CD4-positive, alpha-beta T cell treated with Interleukin-6 at 100 ng/mL for 8 hours (primary cell): ENCODE results near the gene SMAD4.
"Not testable (repeated sequence)": the region's sequence is repeated elsewhere in the genome, so short reads cannot be mapped to it uniquely, and the experiment has no call there.

Source experiments
- DNase-seq: peaks from one replicate; pipeline ENCODE4 v3.0.0-alpha.2; 2020; ENCODE audit warnings: mixed read lengths, low spot score

SMAD4 gene

GRCh38 chr18:51029694-51030536 is at the start of gene SMAD4:
Gene SMAD4, plus strand, starts transcription at chr18:51030213. Its CDS starts 16,834 bp downstream, at chr18:51047047.
- DNase-seq = peak; percentile 97

DNA sequence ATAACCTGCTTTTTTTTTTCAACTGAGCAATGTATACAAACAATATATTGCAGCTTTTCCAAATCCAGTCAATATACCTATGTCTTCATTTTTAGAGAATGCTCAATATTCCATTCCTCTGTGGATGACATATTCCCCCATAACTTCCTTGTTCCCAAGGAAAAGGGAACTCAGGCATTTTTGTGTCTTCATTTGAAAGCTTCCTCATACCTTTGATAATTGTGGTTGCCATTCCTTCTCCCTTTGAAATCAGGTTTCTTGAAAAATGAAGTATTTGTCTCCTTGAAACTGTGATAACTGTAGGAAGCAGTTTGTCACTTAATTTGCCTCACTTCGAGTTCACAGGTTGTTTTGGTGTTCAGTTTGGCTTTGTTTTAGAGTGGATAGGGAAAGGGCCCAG is 48.6 kb upstream of the SMAD4 start:
- DNase-seq = no peak

GRCh38 chr18:50982086-50982801 is 47.8 kb upstream of the SMAD4 start:
- DNase-seq = no peak

DNA sequence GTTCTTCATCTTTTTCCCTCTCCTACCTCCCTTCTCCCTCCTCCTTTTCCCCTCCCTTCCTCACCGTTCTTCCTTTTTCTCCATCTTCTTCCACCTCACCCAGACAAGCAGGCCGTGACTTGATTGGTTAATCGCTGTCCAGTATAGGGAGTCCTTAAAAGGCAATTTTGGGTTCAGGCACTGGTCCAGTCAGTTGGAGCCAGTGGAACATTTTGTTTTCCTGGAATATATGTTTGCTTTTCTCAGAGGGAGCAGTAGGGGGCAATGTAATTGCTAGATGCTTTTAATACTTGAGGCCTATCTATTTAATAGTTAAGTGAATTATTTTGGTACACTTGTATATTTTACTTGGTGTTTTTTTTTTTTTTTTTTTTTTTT is 47.2 kb upstream of the SMAD4 start:
- DNase-seq = no peak

GRCh38 chr18:50986360-50987087 is 43.5 kb upstream of the SMAD4 start:
- no peak for DNase-seq

GRCh38 chr18:50987261-50987660 is 42.8 kb upstream of the SMAD4 start:
- DNase-seq = no peak

GRCh38 chr18:50989711-50990110 is 40.3 kb upstream of the SMAD4 start:
- no peak for DNase-seq

DNA sequence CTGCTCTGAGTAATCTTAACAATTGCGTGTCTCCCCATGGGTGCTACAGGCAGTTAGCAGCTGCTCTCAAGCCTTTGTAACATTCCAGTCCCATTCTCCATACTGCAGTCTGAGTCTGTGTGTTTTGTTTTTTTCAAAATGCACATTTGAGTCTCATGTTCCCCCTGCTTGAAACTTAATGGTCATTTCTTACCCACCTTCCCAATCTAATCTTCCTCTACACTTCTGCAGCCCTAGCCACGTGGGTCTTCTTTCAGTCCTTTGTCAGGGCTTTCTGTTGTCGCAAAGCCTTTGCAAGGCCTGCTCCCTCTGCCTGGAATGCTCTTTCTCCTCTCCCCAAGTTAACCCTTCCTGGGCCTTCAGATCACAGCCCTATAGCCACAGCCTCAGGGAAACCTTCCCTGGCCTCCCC is 37.7 kb upstream of the SMAD4 start:
- no peak for DNase-seq

GRCh38 chr18:50994031-50994430 is 36.0 kb upstream of the SMAD4 start:
- no peak for DNase-seq

- not testable (repeated sequence) for DNase-seq
Observed at GRCh38 chr18:51003174-51003573, 26.8 kb upstream of the SMAD4 start.

GRCh38 chr18:51006061-51006818 is 23.8 kb upstream of the SMAD4 start:
- DNase-seq = no peak

DNA sequence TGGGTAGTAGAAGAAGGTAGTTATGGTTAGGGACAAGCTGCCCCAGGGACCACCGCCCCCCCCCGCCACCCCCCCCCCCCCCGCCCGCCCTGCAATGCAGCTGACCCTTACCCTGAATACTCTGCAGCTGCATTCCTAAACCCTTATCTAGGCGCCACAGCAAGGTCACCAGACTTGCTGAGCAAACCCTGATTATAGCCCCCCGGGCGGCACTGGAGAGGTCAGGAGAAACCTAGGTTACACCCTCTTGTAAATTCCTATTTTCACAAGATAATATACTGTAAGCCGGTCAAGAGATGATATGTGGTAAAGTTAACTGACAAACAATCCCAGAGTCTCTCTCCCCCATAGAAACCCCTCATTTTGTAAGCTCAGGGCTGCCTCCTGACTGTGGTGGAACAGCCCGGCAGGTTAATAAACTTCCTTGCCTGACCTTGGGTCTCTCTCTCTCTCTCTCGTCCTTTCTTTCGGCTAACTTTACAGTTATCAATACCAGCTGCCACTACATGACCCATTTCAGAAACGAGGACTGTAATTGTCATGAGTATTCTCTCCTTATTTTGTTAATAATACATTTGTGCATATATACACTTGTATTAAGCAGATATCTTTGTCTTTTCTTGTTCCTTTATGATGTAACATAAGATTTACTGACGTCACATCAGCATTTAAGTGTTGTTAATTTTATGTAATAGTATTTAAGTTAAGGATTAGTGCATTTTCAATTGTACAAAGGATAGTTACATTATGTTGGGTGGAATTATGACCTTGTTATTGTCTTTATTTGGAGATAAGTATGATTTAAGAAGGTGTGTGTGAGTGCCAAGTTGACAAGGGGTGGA is 22.8 kb upstream of the SMAD4 start:
- no peak for DNase-seq

GRCh38 chr18:51007790-51008139 is 22.2 kb upstream of the SMAD4 start:
- no peak for DNase-seq

DNA sequence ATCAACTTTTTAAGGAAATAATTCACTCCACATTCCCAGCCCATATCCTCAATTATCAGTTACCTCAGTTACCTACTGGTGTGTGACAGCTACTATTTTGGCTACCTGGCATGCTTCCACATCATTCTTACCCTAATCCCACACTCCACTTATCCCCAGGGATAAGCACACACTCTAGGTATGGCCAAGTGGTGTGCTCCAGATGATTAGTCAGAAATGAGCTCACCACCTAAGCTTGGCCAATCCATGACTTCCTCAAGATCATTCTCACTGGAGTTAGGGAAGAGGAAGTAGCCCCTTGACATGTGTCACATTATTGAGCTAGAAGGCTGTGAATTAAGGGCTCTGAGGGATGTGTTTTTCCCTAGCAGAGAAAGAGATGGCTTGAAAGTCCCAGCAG is 20.9 kb upstream of the SMAD4 start:
- no peak for DNase-seq

- DNase-seq = no peak
Observed at GRCh38 chr18:51010218-51010617, 19.8 kb upstream of the SMAD4 start.

DNA sequence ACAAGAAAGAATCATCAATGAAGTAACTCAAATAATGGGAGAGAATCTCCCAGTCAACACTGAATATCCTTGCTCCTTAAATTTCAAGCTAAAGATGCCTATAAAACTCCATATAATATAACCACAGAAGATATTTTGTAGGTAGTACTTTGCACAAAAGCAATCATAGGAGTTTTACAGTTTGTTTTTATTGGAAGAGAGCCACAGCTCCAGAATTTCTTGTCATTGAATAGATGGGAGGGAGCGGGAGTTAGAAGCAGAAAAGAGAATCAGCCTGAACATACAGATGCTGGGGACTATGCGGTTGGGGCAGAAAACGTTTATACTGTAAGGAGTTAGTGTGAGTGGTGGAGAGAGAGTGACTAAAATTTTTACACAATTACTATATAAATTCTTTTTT is 18.3 kb upstream of the SMAD4 start:
- DNase-seq = no peak

GRCh38 chr18:51012441-51012840 is 17.6 kb upstream of the SMAD4 start:
- no peak for DNase-seq

GRCh38 chr18:51013259-51013658 is 16.8 kb upstream of the SMAD4 start:
- no peak for DNase-seq

- DNase-seq = no peak
Observed at GRCh38 chr18:51017140-51017879, 12.7 kb upstream of the SMAD4 start.

DNA sequence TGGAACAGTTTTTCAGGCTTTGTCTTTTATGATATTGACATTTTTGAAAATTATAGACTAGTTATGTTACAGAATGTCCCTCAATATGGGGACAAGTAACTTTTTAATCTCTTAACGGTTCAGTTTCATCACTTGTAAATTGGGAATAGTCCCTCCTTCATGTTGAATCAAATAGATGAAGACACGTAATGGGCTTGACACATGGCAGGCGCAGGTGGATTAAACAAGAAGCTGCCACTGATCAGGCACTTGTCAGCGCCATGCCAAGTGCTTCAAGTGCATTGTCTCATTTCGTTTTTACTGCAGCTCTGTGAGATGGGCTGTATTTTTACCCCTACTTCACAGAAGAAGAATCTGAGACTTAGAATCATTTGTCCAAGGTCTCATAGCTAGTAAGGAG is 9.5 kb upstream of the SMAD4 start:
- DNase-seq = no peak
